Measurements from ENCODE around the gene YAP1. TPM values are rescaled to one million over a fixed set of nuclear protein-coding genes. Genes with fewer than 3 reads are reported as not detected.

Gene YAP1
- total RNA-seq, 1 experiment from 2014 or later = 57.5 TPM

DNA sequence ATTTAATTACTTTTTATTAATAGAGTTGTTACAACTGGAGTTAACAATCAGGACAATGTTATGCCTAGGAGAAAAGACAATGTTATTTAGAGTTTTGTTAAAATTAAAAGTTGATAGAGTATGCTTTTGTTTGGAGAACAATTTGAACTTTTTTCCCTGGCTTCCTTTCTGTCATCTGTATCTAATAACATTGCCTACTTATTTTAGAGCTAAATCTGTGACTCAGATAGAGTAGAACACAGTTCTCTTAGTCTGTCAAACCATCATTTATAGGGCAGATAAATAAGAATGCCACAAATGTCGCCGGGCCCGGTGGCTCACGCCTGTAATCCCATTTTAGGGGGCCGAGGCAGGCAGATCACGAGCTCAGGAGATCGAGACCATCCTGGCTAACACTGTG lies 28.9 kb upstream of the YAP1 start:
- Mint-ChIP-seq H3K27me3 (ENCODE audit: unreplicated experiment) (no peaks in the 10 kb centered on the region), H3K4me1 (ENCODE audit: low read depth, unreplicated experiment) (no peaks in the 10 kb centered on the region), H3K27ac (ENCODE audit: unreplicated experiment) (no peak overlapping the region), H3K4me3 (ENCODE audit: low read depth, unreplicated experiment) (no peak overlapping the region), H3K36me3 (ENCODE audit: insufficient read depth, unreplicated experiment) (no peaks in the 10 kb centered on the region), H3K9me3 (ENCODE audit: low read depth, unreplicated experiment) (no peaks in the 10 kb centered on the region)
- no peak for DNase-seq
- TF ChIP-seq, protein P1, sequence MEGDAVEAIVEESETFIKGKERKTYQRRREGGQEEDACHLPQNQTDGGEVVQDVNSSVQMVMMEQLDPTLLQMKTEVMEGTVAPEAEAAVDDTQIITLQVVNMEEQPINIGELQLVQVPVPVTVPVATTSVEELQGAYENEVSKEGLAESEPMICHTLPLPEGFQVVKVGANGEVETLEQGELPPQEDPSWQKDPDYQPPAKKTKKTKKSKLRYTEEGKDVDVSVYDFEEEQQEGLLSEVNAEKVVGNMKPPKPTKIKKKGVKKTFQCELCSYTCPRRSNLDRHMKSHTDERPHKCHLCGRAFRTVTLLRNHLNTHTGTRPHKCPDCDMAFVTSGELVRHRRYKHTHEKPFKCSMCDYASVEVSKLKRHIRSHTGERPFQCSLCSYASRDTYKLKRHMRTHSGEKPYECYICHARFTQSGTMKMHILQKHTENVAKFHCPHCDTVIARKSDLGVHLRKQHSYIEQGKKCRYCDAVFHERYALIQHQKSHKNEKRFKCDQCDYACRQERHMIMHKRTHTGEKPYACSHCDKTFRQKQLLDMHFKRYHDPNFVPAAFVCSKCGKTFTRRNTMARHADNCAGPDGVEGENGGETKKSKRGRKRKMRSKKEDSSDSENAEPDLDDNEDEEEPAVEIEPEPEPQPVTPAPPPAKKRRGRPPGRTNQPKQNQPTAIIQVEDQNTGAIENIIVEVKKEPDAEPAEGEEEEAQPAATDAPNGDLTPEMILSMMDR (IDR thresholded peaks at IDR 0.05; ENCODE audit: unreplicated experiment) = no peak
- intact Hi-C loops (cut with micrococcal nuclease; ENCODE audit: unreplicated experiment) = no loop called here
- CTCF ChIA-PET = no interaction called here
- BruUV-seq (replicated peaks) = no TSS peak

DNA sequence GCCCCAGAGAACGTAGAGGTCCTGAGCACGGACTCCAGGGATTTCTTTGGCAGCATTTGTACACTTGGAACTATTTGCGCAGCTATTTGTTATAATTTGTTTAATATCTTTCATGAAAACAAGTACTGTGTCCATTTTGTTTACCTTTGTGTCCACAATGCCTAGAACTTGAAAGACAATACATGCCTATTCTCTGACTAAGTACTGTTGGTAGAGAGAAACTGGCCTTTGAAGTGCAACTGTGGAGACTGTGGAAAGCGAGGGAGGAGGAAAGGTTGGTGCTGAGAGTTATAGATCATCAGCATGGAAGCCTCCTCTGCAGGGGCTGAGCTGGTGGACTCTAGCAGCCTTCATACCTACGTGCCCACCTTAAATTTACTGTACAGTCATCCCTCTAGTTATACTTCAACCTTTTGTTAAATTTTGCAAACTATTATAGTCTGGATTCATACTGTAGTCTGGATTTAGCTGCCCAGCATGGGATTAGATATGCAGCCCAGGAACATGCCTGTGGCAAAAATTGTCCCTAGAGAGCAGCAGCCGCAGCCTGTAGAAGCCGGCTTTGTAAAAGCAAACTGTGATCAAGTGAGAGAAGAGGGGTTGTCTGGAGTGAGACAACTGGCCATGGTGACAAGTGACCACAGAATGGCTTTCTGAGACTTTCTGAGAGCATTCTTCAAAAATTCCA lies 24.2 kb upstream of the YAP1 start:
- intact Hi-C loops (cut with micrococcal nuclease; ENCODE audit: unreplicated experiment) = no loop called here
- TF ChIP-seq, protein P1 (IDR thresholded peaks at IDR 0.05; ENCODE audit: unreplicated experiment) = no peak
- Mint-ChIP-seq H3K9me3 (ENCODE audit: low read depth, unreplicated experiment) (no peaks in the 10 kb centered on the region), H3K4me3 (ENCODE audit: low read depth, unreplicated experiment) (no peak overlapping the region), H3K27ac (ENCODE audit: unreplicated experiment) (no peak overlapping the region), H3K4me1 (ENCODE audit: low read depth, unreplicated experiment) (no peaks in the 10 kb centered on the region), H3K36me3 (ENCODE audit: insufficient read depth, unreplicated experiment) (no peaks in the 10 kb centered on the region), H3K27me3 (ENCODE audit: unreplicated experiment) (no peaks in the 10 kb centered on the region)
- BruUV-seq (replicated peaks) = no TSS peak
- no peak for DNase-seq
- CTCF ChIA-PET = no interaction called here

DNA sequence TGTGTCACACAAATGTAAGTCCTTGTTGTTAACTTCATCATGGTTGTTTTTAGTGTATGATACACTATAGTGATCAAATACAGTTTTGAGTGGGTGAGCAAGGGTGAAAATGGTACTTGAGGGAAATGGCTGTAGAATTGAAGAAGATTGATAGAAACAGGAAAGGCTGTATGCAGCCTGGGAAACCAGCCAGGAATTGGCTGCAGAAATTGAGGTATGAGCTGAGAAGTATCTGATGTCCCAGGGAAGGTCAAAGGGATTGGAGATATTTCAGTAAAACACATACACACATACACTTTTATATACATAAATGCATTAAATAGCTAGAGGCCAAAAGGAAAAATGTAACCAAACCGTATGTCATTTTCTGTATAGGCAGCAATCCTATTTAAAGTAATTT lies 13.1 kb upstream of the YAP1 start:
- H3K4me3 Mint-ChIP-seq (ENCODE audit: low read depth, unreplicated experiment) = no peak overlapping the region
- no peaks in the 10 kb centered on the region for H3K27me3 Mint-ChIP-seq (ENCODE audit: unreplicated experiment)
- H3K36me3 Mint-ChIP-seq (ENCODE audit: insufficient read depth, unreplicated experiment) = no peaks in the 10 kb centered on the region
- H3K27ac Mint-ChIP-seq (ENCODE audit: unreplicated experiment) = no peak overlapping the region
- H3K9me3 Mint-ChIP-seq (ENCODE audit: low read depth, unreplicated experiment) = no peaks in the 10 kb centered on the region
- no peaks in the 10 kb centered on the region for H3K4me1 Mint-ChIP-seq (ENCODE audit: low read depth, unreplicated experiment)
- TF ChIP-seq, protein P1 (IDR thresholded peaks at IDR 0.05; ENCODE audit: unreplicated experiment) = no peak
- intact Hi-C loops (cut with micrococcal nuclease; ENCODE audit: unreplicated experiment) = no loop called here
- CTCF ChIA-PET = no interaction called here
- no peak for DNase-seq
- BruUV-seq (replicated peaks) = no TSS peak

DNA sequence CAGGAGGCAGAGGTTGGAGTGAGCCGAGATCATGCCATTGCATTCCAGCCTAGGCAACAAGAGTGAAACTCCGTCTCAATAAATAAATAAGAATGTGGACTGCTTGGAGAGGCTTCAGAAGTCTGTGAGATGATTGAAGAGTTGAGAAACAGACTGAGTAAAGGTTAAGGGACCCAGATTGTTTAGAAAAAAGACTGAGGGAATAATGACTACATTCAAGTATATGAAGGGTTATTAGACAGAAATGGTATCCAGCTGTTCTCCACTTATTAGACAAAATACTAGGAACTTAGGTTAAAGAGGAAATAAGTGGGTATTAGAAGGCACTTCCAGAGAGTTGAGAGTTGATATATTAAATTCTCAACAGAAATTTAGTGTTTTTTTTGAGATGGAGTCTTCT lies 10.5 kb upstream of the YAP1 start:
- intact Hi-C loops (cut with micrococcal nuclease; ENCODE audit: unreplicated experiment) = no loop called here
- no TSS peak for BruUV-seq (replicated peaks)
- Mint-ChIP-seq H3K4me3 (ENCODE audit: low read depth, unreplicated experiment) (no peak overlapping the region), H3K27ac (ENCODE audit: unreplicated experiment) (no peak overlapping the region), H3K4me1 (ENCODE audit: low read depth, unreplicated experiment) (no peaks in the 10 kb centered on the region), H3K27me3 (ENCODE audit: unreplicated experiment) (no peaks in the 10 kb centered on the region), H3K9me3 (ENCODE audit: low read depth, unreplicated experiment) (no peaks in the 10 kb centered on the region), H3K36me3 (ENCODE audit: insufficient read depth, unreplicated experiment) (peaks cover 3% of the 10 kb centered on the region)
- CTCF ChIA-PET = no interaction called here
- TF ChIP-seq, protein P1 (IDR thresholded peaks at IDR 0.05; ENCODE audit: unreplicated experiment) = no peak
- no peak for DNase-seq

Measured in Calu3 (cell line).